ENCODE results near the gene VSNL1.

VSNL1 gene

DNA sequence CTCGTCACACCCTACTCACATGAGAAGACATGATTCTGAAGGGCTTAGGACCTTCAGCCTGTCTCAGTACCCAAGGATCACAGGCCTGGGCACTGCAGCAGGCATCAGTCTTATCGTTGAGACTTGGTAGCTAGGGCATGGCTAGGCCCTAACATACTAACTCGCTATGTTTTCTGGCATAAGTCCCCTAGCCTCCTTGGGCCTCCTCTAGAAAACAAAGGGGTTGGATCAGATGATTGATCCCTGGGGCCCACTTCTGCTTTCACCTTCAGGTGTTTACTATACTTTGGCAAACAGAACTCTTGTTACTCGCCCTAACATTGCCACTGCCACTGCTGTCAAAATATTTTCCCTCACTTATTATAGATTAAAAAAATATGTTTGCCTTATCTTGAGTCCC is 44.2 kb downstream of the VSNL1 start:
- no peak for DNase-seq

DNA sequence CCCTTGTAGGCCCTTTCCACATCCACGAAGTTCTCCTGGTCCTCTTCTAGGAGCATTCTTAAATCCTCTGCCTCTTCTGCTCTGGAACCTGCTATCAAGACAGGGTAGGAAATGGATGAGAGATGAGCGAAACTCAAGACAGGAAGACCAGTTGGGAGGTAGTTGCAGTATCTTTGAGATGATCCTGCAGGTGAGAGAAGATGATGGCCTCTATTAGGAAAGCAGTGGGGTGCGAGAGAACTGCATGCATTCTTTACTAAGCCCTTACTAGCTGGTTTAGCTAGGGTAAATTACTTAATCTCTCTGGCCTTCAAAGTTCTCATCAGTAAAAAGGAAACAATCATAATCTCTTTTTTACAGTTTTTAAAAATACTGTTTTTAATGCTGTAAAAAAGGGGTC is 47.0 kb downstream of the VSNL1 start:
- DNase-seq = no peak

GRCh38 chr2:17588031-17588430 is 47.5 kb downstream of the VSNL1 start:
- DNase-seq = no peak

- DNase-seq = no peak
Observed at GRCh38 chr2:17589406-17590035, 49.0 kb downstream of the VSNL1 start.

DNA sequence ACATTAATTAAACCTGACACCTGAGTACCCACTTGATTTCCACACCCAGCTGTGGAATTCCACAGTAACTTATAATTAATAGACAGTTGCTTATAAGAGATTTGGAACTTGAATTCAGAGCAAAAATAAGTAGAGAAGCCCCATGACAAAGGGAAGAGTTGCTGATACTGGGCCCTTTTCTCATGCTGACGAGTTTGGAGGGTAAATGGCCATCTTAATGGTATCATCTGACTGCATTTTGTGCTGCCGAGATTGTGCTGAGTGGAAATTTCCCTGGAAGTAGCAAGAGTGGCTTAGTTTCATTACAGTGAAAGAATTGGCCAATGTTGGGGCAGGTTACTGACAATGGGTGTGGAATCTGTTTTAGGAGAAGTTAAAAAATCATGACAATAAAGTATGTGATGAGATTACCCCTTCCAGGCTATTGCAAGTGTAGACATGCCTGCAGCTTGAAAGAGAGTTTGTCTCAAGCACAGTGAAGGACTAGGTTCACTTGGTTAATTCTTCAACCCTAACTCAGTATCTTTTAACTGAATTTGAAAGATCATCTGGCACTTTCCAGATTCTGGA is 49.9 kb downstream of the VSNL1 start:
- DNase-seq = no peak

DNA sequence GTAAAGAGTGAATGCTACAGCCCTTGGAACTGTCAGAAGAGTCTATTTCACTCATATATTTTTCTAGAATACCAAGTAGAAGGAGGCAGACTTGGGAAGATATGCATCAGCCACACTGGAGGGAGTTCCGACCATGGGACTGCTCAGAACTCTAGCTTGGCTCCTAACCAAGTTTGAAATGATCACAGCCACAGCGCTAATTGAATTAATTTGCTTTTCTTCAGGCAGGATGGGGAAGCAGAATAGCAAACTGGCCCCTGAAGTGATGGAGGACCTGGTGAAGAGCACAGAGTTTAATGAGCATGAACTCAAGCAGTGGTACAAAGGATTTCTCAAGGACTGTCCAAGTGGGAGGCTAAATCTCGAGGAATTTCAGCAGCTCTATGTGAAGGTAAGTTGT is 51.4 kb downstream of the VSNL1 start:
- DNase-seq = no peak

DNA sequence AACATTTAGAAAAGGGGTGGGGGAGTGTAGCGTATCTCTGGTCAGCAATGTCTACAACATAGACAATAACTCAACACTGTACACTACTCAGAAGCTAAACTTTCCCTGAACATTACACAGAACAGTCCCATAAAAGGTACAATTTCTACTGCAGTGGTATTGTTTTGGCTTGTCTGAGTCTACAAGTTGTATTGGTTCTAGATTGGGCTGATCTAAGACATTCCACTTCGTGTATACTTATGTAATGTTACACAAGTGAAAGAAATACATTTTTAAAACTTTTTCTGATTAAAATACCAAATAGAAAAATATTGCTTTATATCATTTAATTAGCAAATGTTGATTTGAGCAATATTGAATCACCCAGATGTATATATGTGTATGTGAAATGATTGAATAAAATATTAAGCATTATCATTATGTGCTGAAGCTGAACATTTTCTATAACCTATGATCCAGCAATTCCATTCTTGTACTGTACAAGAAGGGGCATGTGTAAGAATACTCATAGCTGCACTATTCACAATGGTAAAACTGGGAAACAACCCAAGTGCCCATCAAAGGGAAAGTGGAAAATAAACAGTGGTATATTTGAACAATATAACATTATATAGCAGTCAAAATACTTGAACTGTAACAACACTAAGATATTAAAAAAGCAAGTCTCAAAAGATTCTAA is 52.4 kb downstream of the VSNL1 start:
- DNase-seq = no peak

GRCh38 chr2:17593445-17593840 is 52.9 kb downstream of the VSNL1 start:
- DNase-seq = no peak

- DNase-seq = no peak
Observed at GRCh38 chr2:17593841-17594491, 53.5 kb downstream of the VSNL1 start.

DNA sequence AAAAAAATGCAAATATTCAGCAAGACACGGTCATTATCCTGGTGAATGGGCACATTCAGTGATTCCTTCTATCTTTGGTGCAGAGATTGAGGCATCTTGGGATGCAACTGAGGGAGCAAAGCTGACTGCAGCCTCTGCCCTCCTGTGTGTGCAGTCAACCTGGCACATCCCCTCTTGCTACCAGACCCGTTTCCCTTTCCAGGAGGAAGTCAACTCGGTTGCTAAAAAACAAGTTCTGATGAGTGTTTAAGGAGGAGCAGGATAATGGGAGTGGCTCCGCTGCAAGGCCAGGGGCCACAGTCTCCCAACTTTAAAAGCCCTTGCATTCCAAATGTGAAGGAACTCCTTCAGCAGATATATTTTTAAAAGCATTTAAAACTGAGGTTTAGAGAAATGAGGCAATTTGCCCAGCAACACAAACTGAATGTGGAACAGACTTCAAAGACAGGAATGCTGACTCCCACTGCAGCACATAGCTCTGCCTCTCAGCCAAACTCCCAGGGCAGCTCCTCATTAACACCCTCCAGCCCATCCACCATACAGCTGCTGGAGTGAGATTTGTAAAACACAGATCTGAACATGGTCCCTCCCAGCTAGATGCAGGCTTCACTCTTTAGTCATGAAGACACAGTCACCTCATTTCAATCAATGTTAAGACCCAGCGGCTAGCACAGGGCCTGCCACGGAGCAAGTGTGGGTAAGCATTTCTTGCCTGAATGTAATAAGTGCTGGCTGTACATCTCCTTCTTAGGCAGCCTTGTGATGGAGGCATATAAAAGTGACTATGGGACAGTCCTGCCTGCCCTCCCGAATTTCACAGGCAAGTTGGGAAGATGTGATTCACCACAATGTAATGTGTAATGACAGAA is 54.3 kb downstream of the VSNL1 start:
- no peak for DNase-seq

- no peak for DNase-seq
Observed at GRCh38 chr2:17599617-17600016, 59.1 kb downstream of the VSNL1 start.

DNA sequence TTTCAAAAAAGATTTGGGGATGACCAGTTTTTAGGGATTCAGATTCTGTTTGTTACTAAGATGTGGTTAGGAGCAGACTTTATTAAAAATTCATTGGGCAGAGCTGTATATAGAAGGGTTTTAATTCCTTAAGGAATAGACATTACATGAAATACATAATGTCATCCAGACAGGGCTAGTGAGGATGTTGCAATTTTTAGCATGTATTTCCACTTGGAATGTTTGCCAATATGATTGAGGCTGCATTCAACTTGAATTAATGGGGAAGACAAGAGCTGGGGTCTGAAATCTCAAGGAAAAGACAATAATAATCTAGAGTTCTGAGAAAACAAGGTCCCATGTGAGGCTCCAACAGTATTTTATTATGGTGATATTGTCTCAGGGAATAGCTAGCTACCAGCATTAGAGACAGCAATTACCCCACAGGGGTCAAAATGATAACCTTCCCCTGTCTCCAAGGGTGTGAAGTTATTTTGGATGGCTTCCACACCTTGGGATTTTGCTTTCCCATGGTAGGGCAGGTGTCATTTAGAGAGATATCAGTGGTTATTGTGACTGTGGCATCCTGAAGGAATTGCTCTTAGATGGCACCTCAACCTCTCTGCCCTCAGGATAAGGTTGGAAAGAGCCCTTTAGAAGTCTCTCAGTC is 60.2 kb downstream of the VSNL1 start:
- no peak for DNase-seq

- no peak for DNase-seq
Observed at GRCh38 chr2:17604050-17604449, 63.6 kb downstream of the VSNL1 start.

DNA sequence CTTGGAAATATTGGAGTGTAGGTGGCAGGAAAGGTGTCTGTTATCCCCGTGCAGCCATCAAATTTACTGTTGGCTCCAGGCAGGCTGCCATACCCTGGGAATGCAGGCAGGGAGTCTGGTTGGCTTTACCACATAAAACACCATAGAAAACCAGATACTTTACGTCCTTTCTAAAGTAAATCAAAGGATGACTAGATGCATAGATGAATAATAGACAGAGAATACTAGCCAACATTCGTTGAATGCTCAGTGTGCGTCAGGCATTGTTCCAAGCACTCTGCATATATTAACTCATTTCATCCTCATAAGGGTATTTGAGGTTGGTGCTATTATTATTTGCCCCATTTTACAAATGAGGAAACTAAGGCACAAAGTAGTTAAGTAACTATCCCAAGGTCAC is 65.2 kb downstream of the VSNL1 start:
- DNase-seq = no peak

DNA sequence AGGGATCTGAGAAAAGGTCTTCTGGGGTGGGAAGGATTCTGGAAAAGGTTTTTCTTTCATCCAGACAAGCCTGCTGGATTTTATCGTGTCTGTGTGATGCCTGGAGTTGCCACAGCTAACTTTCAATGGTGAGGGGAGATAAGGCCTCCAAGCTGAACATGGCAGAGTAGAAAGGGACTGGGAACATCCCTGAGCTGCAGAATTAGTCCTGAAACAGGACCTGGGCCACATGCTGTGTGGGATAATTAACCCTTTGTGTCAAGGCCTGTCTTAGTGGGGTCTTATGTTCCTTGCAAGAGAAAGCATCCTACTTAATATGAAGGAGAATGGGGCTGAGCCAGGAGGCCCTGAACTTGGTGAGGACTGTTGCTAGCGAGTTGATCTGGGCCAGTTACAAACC is 66.4 kb downstream of the VSNL1 start:
- DNase-seq = no peak

GRCh38 chr2:17607379-17607778 is 66.9 kb downstream of the VSNL1 start:
- DNase-seq = no peak

- no peak for DNase-seq
Observed at GRCh38 chr2:17608251-17608650, 67.8 kb downstream of the VSNL1 start.

DNA sequence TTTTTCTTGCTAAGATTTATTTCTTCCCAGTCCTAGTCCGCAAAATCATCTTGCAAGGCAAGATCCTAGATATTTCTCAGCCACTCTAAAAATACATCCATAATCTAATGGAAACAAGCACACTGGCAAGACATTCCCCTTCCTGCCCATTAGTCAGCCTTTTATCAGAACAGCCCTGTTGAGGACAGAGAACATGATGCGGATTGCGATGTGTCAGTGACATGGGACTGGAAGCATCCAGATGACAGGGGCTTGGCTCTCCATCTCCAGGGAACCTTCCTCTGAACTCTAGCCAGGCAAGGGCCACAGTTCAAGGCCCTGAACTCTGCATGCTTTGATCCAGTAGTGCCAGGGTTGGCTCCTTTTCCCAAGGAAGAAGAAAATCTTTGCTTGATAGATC is 70.0 kb downstream of the VSNL1 start:
- no peak for DNase-seq

- no peak for DNase-seq
Observed at GRCh38 chr2:17611036-17611435, 70.5 kb downstream of the VSNL1 start.

GRCh38 chr2:17614174-17614930 is 73.9 kb downstream of the VSNL1 start:
- no peak for DNase-seq

DNA sequence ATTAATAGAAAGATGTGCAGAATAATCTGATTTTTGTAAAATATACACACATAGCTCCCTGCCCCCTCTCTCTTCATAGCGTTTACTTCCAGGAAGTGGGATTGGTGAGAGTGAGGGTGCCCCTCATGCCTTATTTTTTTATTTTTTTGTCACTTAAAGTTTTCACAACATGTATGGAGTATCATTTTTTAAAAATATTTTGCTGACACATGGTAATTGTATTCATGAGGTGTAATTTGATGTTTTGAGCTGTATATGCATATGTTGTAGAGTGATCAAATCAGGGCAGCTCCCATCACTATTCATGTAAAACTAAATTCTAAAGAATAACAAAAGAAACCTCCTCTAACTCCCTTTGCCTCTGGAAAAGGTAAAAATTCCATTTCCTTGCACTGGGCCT is 74.7 kb downstream of the VSNL1 start:
- DNase-seq = no peak
